Stimulated activated CD8-positive, alpha-beta memory T cell treated with anti-CD3 and anti-CD28 coated beads, Interleukin-4, amount 100 ng/mL, for 48 hours (primary cell): ENCODE data around the gene IDUA.

Experiments used
- DNase-seq: peaks from one replicate; pipeline ENCODE4 v3.0.0-alpha.2; 2020

The IDUA gene

DNA sequence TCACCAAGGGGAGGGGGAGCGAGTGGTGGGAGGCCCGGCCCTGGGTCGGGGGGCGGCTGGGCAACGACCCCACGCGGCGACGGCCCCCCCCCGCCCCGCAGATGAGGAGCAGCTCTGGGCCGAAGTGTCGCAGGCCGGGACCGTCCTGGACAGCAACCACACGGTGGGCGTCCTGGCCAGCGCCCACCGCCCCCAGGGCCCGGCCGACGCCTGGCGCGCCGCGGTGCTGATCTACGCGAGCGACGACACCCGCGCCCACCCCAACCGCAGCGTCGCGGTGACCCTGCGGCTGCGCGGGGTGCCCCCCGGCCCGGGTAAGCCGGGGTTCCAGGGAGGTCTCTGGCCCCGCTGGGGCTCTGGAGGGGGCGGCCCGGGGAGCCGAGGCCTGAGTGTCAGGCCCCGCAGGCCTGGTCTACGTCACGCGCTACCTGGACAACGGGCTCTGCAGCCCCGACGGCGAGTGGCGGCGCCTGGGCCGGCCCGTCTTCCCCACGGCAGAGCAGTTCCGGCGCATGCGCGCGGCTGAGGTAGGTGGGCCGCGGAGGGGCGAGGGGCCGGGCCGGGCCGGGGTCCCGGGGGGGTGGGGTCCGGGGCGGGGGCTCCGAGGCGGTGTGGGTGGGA is 15.9 kb downstream of the IDUA start:
- DNase-seq: no peak

DNA sequence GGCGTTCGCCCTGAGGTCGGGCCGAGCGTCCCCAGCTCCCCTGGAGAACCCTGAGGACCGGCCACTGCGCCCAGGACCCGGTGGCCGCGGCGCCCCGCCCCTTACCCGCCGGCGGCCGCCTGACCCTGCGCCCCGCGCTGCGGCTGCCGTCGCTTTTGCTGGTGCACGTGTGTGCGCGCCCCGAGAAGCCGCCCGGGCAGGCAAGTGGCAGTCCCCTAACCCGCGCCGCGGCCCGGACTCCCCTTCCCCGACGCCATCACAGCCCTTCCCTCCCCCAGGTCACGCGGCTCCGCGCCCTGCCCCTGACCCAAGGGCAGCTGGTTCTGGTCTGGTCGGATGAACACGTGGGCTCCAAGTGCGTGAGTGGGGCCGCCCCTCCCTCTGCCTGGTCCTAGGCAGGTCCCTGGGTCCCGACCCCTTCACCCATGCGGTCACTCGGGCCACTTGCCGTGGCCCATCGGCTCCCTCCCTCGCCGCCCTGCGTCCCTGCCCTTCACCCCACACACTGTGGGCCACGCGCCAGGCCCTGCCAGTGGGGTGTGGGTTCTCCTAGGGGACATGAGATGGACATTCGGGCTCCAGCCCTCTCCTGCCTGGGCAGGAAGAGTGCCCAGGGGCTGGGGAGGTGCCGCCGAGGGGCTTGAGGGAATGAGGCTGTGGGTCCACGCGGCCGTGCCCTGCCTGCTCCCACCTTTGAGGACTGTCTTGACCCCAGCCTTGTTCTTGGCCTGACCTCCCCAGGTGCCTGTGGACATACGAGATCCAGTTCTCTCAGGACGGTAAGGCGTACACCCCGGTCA is 16.6 kb downstream of the IDUA start:
- no peak for DNase-seq

DNA sequence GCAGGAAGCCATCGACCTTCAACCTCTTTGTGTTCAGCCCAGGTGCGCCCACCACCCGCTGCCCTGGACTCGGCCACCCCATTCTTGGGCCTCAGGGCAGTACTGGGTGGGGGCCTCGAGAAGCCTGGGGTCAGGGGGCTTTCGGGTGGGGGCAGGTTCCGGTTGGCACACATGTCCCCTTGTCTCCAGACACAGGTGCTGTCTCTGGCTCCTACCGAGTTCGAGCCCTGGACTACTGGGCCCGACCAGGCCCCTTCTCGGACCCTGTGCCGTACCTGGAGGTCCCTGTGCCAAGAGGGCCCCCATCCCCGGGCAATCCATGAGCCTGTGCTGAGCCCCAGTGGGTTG is 17.2 kb downstream of the IDUA start:
- DNase-seq: no peak

DNA sequence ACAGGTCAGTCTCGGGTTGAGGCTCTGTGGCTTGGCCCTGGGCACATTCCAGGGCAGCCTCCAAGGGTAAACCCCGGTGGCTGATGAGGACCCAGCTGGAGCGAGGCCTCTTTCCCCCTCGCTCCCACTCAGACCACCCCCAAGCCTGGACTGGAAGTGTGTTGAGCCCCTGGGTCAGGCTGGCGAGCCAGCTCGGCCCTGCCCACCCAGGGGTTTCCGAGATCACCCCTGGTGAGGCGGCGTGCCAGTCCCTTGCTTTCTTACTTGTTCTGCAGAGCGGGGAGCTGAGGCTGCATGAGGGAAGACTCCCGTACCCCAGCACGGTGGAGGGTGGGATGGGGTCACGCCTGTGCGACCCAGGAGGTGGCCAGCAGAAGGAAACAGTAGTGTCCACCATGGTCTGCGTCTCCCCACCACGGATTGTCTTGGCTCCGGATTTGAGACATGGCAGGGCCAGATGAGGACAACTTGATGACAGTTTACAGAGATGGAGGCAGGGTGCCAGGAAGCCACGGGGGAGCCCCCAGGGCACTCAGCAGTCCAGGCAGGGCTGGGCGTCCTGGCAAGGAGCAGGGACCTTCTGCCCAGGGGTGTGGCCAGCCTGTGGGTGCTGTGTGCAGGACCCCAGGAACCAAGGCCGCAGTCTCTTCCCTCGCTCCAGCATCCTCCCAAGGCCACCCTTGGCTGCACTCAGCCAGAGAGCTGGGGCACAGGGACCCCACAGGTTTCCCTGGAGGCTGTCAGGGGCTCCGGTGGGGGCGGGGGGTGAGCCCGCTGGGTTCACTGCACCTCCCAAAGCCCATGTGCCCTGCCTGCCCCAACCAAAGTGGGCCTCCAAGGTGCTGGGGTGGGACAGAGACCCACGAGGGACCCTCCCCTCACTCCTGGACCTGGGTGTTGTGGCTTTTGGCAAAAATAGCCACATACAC is 18.0 kb downstream of the IDUA start:
- no peak for DNase-seq

DNA sequence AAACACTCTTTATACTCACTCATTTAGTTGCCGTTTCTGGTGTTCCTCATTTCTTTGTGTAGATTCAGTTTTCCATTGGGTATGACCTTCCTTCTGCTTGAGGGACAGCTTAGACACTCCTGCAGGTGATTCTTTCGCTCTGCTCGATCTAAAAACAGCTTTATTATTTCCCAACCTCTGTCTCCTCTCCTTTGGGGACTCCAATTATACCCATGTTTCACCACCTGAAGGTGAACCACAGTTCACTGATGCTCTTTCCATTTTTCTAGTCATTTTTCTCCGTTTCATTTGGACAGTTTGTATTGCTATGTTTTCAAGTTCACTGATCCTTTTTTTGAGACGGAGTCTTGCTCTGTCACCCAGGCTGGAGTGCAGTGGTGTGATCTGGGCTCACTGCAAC is 20.0 kb downstream of the IDUA start:
- DNase-seq: no peak

DNA sequence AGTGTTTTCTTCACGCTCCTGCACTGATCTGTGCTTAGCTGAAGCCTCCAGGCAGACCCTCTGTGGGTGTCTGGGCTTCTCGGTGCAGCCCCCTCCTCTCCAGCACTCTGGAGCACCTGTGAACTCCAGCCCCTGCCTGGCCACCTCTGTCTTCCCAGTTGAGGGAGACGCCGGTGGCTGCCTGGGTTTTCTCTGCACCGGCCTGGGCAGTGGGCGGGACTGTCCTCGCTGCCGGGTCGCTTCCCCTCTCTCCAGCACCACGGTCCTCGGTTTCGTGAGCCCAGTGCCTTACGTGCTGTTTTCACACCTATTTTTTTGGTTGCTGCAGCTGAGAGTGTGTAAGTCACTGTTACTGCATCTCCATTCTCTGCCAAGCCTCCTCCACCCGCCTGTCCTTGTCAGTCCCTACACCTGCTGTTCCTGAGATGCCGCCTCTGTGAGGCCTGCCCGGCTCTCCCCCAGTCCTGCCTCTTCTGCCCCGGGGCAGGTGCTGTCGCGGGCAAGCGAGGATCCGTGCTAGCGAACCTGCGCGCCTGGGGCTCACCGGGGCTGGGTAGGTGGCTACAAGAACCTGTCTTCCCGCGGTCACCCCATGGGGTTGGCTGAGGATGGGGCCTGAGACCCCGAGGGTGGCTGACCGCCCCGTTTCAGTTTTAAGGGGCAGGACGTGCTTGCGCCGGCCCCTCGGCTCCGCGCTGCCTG is 22.1 kb downstream of the IDUA start:
- peak; percentile 41 for DNase-seq

DNA sequence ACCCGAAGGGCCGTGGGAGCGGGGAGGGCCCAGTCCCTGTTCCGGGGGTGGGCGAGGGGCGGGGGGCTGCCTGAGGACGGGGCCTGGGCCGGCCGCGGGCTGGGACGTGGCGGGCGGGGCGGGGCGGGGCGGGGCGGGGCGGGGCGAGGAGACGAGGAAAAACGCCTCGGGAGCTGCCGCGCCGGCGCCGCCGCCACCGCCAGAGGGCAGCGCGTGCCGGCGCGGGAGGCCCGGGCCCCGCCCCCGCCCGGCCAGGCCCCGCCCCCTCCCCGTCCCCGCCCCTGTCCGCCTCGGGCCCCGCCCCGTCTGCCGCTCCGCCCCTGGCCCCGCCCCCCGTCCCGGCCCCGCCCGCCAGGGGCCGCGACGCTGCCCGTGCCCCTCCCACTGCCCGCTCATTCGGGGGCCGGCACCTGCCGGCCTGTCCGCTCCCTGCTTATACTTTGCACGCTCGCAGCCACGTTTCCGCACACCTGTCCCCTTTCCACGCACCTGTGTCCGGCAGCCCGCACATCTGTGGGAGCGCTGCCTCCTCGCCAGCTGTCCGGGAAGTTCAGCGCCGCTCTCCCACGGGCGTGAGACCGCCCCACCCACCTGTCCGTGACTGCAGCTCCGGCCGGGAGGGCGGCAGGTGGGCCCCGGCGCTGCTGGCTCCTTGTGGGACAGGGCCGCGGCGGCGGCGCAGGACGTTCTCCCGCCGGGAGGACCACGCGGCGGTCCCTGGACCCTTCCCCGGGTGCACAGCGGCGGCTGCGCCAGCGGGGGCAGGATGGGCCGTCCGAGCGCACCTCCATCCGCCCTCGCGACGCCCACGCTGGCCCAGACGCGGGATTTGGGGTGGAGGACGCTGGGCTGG is 22.9 kb downstream of the IDUA start:
- peak; percentile 81 for DNase-seq

DNA sequence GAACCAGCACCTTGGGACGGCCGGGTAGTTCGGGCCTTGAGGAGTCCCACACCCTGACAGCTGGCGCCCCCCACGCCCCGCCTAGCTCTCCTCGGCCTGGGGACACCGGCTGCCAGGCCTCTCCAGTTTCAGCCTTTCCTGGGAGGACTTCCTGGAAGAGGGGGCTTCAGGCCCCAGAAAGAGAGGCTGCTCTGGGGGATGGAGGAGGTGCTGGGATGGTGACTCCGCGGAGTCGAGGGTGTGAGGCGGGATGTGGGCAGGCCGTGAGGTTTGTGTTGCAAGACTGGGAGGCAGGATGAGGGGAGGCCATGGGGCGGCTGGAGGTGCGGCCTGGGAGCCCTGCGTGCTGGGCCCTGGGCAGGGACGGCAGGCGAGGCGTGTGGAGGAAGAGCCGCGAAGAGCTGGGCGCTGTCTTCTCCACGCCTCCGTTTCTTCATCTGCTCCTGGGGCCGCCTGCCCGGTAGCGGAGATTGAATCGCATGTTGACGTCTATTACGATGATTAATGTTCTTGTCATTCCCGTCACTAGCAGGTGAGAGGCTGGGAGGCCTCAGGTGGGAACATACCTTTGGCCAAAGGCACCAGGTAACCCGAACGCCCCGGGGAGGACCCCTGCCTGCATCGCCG is 23.7 kb downstream of the IDUA start:
- peak; percentile 83 for DNase-seq

DNA sequence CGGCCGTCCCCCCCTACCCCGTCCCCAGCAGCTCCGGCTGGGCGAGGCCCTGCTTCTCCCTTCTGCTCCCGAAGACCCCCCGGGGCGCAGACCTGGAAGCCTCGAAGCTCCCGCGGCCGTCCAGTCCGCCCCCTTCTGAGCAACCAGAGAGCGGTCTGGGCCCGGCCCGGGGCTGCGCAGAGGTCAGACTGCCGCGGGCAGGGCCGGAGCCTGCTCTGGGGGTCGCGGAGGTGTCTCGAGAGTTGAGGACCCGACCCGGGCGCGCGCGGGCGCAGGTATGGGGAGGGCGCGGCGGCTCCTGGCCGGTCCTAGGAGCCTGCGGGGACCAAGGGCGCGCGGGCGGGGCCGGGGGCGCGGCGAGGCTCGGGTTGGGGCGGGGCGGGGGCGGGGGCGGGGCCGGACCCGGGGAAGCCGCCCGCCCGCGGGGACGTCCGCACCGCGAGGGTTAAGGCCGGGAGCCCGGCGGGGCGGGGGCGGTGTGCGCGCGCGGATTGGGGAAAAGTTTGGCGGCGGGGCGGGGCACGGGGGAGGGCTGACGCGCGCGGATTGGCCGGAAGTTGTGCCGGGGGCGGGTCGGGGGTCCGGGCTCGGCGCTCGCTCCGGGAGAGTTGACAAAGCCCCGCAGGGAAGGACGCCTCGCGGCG is 24.3 kb downstream of the IDUA start, which contains the start of gene FGFRL1:
Gene FGFRL1 (plus strand): TSS at position 605 of the 644 bp plus-strand sequence. CDS start 860 bp downstream, outside the sequence.
- peak; percentile 95 for DNase-seq

DNA sequence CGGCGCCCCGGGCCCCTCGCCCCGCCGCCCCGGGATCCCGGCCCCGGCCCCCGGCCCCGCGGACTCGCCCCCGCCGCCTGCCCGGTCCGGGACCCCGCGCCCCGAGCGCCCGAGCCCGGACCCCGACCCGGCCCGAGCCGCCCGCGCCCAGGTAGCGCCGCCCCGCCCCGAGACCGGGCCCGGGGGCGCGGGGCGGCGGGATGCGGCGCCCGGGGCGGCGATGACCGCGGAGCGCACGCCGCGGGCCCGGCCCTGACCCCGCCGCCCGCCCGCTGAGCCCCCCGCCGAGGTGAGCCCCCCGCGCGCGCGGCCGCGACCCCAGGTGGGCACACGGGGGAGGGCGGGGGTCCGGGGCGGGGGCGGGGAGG is 24.8 kb downstream of the IDUA start:
- DNase-seq: no peak

DNA sequence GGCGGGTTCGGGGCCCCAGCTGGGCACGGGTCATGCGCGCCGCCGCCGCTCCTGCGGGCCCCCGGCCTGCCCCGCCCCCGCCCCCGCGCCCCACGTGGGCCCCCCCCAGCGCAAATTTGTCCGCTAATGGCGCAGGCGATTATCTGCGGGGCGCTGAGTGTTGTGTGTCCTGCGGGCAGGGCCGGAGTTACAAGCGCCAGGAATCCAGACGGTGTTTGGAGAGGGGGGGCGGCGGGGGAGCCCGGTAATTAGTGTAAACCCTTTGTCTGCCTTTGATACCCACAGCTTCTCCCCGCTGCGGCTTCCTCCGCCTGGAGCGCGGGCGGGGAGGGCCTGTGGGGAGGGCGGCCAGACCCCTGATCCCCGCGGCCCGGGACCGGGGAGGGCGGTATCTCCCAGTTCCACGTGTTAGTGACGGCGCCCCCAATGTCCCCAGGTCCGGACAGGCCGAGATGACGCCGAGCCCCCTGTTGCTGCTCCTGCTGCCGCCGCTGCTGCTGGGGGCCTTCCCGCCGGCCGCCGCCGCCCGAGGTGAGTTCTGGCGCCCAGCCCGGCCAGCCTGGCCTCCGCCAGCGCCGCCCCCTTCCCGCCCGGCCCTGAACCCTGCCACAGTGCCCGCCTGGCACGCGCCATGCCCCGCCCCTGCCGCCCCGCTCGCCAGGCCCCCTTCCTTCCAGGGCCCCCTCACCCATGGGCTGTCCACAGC is 25.3 kb downstream of the IDUA start:
- peak; percentile 42 for DNase-seq

DNA sequence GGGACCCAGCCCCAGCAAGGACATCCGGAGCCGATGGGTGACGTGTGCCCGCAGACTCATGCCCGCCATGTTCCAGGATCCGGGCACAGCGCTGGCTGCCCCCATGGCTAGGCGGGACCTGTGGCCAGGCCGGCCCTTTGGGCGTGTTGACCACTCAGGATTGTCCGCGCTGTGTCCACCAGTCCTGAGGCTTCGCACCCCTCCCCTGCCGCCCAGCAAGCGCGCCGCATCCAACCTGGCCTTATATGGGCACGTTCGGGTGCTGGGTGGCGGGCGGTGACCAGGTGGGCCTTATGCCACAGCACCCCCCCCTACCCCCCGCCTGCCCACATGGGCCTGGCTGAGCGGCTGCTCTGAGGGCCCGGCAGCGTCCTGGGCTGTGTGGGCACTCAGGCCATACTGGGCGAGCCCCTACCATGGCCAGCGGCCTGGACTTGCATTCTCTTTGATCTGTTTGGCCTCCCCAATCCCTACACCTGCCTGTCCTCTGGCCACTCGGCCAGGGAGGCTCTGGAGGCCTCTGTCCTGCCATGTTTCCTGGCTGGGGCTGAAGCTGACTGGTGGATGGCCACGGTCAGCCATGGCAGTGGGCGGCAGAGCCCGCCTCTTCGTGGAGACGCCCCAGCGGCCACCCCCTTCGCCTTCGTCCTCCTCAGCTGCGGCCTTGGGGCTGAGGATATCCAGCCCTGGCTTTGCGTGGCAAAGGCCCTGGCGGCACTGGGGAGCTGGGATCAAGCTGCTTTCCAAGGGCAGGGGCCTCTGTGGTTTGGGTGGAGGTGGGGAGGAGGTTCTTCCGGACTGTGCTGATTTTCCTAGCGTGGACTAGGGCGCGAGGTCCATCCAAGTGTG is 26.6 kb downstream of the IDUA start:
- DNase-seq: no peak

DNA sequence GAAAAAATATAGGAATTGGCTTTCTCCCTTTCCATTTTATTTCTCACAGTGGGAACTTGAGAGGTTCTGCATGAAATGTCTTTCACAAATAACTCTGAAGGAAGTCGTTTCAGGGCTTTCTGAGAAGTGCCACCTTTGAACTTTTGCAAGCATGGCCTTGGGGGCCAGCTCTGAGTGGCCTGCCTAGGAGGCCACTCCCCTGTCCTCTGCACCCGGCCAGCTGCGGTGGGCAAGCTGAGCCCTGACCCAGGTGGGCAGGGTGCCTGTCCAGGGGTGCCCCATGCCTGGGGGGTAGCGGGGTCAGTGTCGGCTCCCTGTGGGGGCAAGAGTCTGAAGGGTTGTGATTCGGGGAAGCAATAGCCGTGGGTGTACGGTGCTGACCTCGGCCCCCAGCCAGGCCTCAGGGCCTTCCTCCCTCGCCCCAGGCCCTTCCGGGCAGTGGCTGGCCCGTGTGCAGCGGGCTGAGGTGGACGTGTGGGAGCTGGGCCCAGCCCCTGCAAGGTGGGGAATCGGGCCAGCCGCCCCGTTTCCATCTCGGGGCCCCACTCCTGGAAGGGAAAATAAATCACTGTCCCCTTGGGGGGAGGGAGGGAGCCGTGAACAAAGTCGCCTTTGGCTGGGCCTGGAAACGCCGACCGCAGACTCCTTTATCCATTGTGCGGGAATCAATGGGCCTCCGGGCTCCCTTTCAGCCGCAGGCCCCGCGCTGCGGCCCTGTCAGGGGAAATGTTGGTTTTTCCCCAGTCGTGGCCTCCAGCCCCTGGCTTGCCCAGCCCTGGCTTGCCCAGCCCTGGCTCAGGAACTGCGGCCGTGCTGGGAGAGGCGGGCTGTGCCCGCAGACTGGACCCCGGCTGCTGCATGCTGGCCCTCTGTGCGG is 27.7 kb downstream of the IDUA start:
- no peak for DNase-seq

DNA sequence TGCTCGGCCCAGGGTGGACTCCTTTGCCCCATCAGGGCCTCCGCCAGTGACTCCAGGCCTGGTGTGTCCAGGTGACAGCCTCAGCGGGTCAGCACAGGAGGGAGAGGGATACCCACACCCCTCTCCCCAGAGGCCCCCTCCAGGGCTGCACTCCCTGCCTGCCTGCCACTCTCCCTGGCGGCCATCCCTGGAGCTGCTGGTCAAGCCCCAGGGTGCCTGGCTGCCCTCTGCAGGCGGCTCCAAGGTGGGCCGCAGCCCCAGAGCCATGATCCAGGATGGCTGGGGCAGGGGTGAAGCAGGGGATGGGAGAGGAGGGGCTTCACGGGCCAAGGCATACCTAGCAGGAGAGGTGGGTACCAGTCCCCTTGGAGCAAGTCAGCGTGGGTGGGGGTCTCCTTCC is 28.3 kb downstream of the IDUA start:
- no peak for DNase-seq

DNA sequence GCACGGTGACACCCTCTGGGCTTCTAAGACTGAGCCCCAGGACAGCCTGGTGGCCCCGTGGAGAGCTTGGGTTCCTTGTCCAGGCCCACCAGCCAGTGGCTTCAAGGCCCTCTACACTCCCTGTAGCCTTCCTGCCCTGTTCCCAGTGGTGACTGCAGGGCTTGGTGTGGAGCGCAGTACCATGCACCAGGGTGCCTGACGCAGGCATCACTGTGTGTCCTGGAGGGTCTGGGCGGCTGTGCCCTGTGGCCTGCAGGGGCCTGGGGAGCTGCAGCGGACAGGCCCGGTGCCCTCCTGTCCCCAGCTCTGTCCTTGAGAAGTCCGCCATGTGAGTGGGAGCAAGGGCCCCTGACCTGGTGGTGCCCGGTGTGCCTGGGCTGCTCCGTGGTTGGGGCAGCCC is 28.9 kb downstream of the IDUA start:
- no peak for DNase-seq

DNA sequence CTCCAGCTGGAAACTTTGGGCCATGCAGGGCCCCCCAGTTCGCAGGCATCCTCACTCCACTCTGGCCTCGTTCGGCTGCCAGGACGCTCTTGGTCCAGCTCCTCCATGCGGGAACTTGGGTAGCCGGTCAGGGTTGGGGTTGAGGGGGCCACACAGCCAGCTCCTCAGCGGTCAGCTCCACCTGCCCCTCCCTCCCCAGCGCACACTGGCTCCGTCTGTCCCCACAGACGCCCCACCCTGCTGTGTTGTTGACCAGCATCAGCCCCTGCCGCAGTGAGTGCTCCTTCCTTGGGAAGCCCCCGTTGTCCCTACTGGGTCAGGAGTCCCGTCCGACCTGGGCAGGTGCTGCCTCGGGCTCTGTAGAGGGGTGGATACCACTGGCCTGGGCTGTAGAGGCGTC is 30.4 kb downstream of the IDUA start:
- no peak for DNase-seq

DNA sequence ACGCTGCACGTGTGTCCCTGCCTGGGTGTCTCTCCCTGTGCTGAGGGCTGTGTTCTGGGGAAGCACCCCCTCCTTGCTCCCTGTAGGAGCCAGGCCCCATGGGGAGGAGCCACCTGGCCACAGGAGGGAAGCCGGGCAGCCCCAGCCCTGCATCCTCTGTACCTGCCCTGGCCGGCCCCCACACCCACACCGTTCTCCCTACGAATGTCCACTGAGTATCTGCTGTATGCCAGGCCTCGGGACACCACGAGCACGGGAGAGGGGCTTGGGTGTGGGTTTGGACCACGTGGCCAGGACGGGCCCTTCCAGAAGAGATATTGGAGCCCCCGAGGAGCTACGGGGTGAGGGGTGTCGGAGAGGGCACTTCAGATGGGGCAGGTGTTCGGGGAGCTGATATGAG is 30.9 kb downstream of the IDUA start:
- no peak for DNase-seq
